Measurements from ENCODE around the gene KIF4B. TPM values are rescaled to one million over a fixed set of nuclear protein-coding genes. Genes with fewer than 3 reads are reported as not detected.

Gene KIF4B
- polyA plus RNA-seq, 1 of the 3 experiments (the other 2 are of a cell fraction): 0.02 TPM

DNA sequence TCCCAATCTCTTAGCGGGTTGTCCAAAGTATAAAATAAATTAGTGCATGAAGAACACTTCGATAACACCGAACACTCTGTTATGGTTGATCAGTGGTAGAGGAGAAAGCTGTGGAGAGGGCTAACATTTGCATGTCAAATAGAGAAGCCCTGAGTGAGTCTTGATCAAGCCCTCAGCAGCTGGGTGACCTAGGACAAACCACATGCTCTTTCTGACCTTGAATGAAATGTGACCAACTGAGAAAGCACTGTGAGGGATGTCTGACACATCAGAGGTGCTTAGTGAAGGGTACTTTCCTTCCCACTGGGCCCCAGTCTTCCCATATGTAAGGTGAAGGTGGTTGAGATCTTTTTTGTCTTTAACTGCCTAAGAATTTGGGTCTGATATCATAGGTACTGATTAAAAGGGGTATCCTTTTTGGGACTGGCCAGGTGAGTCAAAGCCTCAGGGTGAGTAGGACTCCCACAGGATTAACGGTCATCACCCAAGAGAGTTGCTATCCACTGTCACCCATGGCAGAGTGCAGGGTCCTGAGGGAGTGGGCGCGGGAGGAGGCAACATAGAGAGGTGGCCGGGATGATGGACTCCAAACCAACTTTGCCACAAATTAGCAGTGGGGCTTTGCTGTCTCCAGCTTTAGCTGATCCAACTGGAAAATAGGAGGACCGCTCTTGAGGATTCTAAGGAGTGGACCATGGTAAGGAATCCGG lies 53.5 kb downstream of the KIF4B start:
- ChIA-PET POLR2A (no interaction called here), CTCF (interaction anchor here (0.9 kb wide), 1 partner anchor 111 kb away, joined by 3 read pairs; no protein-coding TSS in a partner anchor)
- no peaks in the 10 kb centered on the region for H3K4me1 ChIP-seq (ENCODE audit: control insufficient read depth in 1 of 2, insufficient read depth in 2 of 2, low read depth in 1 of 2, low read length in 1 of 2)
- no peak overlapping the region for H3K4me2 ChIP-seq
- no peak overlapping the region for H3K27ac ChIP-seq (ENCODE audit: low read depth in 2 of 2, low read length in 1 of 2)
- no peaks in the 10 kb centered on the region for H3K36me3 ChIP-seq (replicated peaks in 1 of 2; ENCODE audit: control insufficient read depth in 1 of 2, insufficient read depth in 2 of 2, low read length in 1 of 2)
- H3K9me3 ChIP-seq: no peaks in the 10 kb centered on the region
- no peak overlapping the region for H3K4me3 ChIP-seq (ENCODE audit: low read depth in 2 of 2, low read length in 1 of 2)
- H3K9ac ChIP-seq: no peak overlapping the region
- H3K27me3 ChIP-seq (ENCODE audit: insufficient read depth): no peaks in the 10 kb centered on the region
- no peak for DNase-seq
- no peaks in the 10 kb centered on the region for H3F3A ChIP-seq (replicated peaks; ENCODE audit: insufficient read depth)
- H3K79me2 ChIP-seq (ENCODE audit: insufficient read depth): no peaks in the 10 kb centered on the region
- H2AFZ ChIP-seq (ENCODE audit: low read depth): no peak overlapping the region
- TF ChIP-seq SMC3 (IDR thresholded peaks at IDR 0.05; ENCODE audit: low read depth, low read length): no peak
- no peak for TF ChIP-seq YY1 (IDR thresholded peaks at IDR 0.05; ENCODE audit: low read depth)
- TF ChIP-seq USF2 (IDR thresholded peaks at IDR 0.05; ENCODE audit: borderline replicate concordance, low read depth, low read length): no peak
- no peak for TF ChIP-seq TEAD4 (IDR thresholded peaks at IDR 0.05; ENCODE audit: borderline replicate concordance, insufficient read depth)
- TF ChIP-seq, protein P1, sequence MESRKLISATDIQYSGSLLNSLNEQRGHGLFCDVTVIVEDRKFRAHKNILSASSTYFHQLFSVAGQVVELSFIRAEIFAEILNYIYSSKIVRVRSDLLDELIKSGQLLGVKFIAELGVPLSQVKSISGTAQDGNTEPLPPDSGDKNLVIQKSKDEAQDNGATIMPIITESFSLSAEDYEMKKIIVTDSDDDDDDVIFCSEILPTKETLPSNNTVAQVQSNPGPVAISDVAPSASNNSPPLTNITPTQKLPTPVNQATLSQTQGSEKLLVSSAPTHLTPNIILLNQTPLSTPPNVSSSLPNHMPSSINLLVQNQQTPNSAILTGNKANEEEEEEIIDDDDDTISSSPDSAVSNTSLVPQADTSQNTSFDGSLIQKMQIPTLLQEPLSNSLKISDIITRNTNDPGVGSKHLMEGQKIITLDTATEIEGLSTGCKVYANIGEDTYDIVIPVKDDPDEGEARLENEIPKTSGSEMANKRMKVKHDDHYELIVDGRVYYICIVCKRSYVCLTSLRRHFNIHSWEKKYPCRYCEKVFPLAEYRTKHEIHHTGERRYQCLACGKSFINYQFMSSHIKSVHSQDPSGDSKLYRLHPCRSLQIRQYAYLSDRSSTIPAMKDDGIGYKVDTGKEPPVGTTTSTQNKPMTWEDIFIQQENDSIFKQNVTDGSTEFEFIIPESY (IDR thresholded peaks at IDR 0.05; ENCODE audit: borderline replicate concordance, low read depth): no peak
- no peak for TF ChIP-seq EZH2phosphoT487 (IDR thresholded peaks at IDR 0.05; ENCODE audit: borderline replicate concordance, low read depth)
- TF ChIP-seq JUND (IDR thresholded peaks at IDR 0.05): no peak
- no peak for TF ChIP-seq CTCF (IDR thresholded peaks at IDR 0.05)
- TF ChIP-seq TAF1 (IDR thresholded peaks at IDR 0.05; ENCODE audit: borderline replicate concordance, low read depth, low read length): no peak
- no peak for TF ChIP-seq TCF12 (IDR thresholded peaks at IDR 0.05)
- TF ChIP-seq RXRA (IDR thresholded peaks at IDR 0.05; ENCODE audit: borderline replicate concordance, low read depth): no peak
- TF ChIP-seq ELF1 (IDR thresholded peaks at IDR 0.05): no peak
- TF ChIP-seq RAD21 (IDR thresholded peaks at IDR 0.05; ENCODE audit: low read length): no peak
- TF ChIP-seq, protein P2, sequence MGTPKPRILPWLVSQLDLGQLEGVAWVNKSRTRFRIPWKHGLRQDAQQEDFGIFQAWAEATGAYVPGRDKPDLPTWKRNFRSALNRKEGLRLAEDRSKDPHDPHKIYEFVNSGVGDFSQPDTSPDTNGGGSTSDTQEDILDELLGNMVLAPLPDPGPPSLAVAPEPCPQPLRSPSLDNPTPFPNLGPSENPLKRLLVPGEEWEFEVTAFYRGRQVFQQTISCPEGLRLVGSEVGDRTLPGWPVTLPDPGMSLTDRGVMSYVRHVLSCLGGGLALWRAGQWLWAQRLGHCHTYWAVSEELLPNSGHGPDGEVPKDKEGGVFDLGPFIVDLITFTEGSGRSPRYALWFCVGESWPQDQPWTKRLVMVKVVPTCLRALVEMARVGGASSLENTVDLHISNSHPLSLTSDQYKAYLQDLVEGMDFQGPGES (IDR thresholded peaks at IDR 0.05; ENCODE audit: low read depth, low read length): no peak
- TF ChIP-seq GATA2 (CRISPR knock-in tag; IDR thresholded peaks at IDR 0.05): no peak
- no peak for TF ChIP-seq GABPA (IDR thresholded peaks at IDR 0.05; ENCODE audit: low read depth)
- TF ChIP-seq, protein P3, sequence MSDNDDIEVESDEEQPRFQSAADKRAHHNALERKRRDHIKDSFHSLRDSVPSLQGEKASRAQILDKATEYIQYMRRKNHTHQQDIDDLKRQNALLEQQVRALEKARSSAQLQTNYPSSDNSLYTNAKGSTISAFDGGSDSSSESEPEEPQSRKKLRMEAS (IDR thresholded peaks at IDR 0.05; ENCODE audit: low read depth): no peak
- no peaks in the 10 kb centered on the region for H4K20me1 ChIP-seq (ENCODE audit: insufficient read depth)
- 49% methylated on average over 9 of the region's 9 CpGs for WGBS (ENCODE audit: low lambda C conversion rate)
- H3K9me2 ChIP-seq: no peaks in the 10 kb centered on the region

Other genes starting within 250 kb of the KIF4B start
- gene FAXDC2, start 163.2 kb upstream of the KIF4B start, polyA plus RNA-seq (2012; rRNA removed): 6.0 and 8.4 TPM in 2 replicates
- 45.3 and 51.5 TPM in 2 replicates for gene CNOT8, start 155.1 kb upstream of the KIF4B start, polyA plus RNA-seq (2012; rRNA removed)
- gene GEMIN5, start 75.5 kb upstream of the KIF4B start, polyA plus RNA-seq (2012; rRNA removed): 6.6 and 8.4 TPM in 2 replicates
- gene MRPL22, start 72.7 kb upstream of the KIF4B start, polyA plus RNA-seq (2012; rRNA removed): 41.0 and 50.7 TPM in 2 replicates